OCI-LY3 (cell line): ENCODE results near the gene OPHN1.

Experiments used
- H2AFZ ChIP-seq: fragments of 200-600, 300-600 bp; shearing (Covaris generic); 2 replicates; pipeline ENCODE4 v1.6.0; 2014; ENCODE audit warnings: antibody characterized with exemption, low read depth, low read length
- H3K27ac ChIP-seq: fragments of 200-600, 300-600 bp; sonication (generic); 2 replicates; pipeline ENCODE4 v1.5.1; 2014; ENCODE audit warnings: mild to moderate bottlenecking, low read length, moderate library complexity, mixed read lengths
- H3K27me3 ChIP-seq: fragments of 200-600, 300-600 bp; sonication (generic); 2 replicates; pipeline ENCODE4 v1.6.1; 2014; ENCODE audit warnings: low read depth, low read length, mixed read lengths
- H3K36me3 ChIP-seq: fragments of 200-600, 300-600 bp; sonication (generic); replicated peaks from 2 replicates; pipeline ENCODE3; 2014; ENCODE audit warnings: low read depth, low read length, mixed read lengths
- H3K4me1 ChIP-seq: fragments of 300-600, 200-600 bp; sonication (generic); 2 replicates; pipeline ENCODE4 v1.6.1; 2014; ENCODE audit warnings: low read length, mixed read lengths
- H3K4me2 ChIP-seq: fragments of 200-600, 300-600 bp; sonication (generic); 2 replicates; pipeline ENCODE4 v1.6.1; 2014; ENCODE audit warnings: low read length, mixed read lengths
- H3K4me3 ChIP-seq: fragments of 300-600, 200-600 bp; sonication (generic); 2 replicates; pipeline ENCODE4 v1.5.1; 2014; ENCODE audit warnings: antibody characterized with exemption, mild to moderate bottlenecking, low read length, moderate library complexity
- H3K79me2 ChIP-seq: fragments of 300-600, 200-600 bp; shearing (Covaris generic); 2 replicates; pipeline ENCODE4 v1.6.1; 2014; ENCODE audit warnings: mild to moderate bottlenecking, low read length, mixed read lengths
- H3K9ac ChIP-seq: fragments of 300-600, 200-600 bp; shearing (Covaris generic); 2 replicates; pipeline ENCODE4 v1.6.0; 2014; ENCODE audit warnings: mild to moderate bottlenecking, low read length, moderate library complexity
- H3K9me3 ChIP-seq: fragments of 200-600, 300-600 bp; shearing (Covaris generic); 2 replicates; pipeline ENCODE4 v1.6.1; 2014; ENCODE audit warnings: low read length, mixed read lengths; ENCODE audit not compliant: insufficient read depth
- H4K20me1 ChIP-seq: fragments of 200-600, 300-600 bp; sonication (generic); 2 replicates; pipeline ENCODE4 v1.6.1; 2016; ENCODE audit warnings: low read length, mixed read lengths; ENCODE audit not compliant: insufficient read depth
- CTCF ChIP-seq: fragments of 200-600, 300-600 bp; sonication (generic); IDR thresholded peaks from 2 replicates; pipeline ENCODE4 v1.5.1; 2014; ENCODE audit warnings: antibody characterized with exemption, low read length, low read depth
- EZH2phosphoT487 ChIP-seq: fragments of 200-600 bp; shearing (Covaris generic); IDR thresholded peaks from 2 replicates; pipeline ENCODE4 v1.6.1; 2018; ENCODE audit warnings: antibody characterized with exemption, mixed run types, low read depth

OPHN1 gene

DNA sequence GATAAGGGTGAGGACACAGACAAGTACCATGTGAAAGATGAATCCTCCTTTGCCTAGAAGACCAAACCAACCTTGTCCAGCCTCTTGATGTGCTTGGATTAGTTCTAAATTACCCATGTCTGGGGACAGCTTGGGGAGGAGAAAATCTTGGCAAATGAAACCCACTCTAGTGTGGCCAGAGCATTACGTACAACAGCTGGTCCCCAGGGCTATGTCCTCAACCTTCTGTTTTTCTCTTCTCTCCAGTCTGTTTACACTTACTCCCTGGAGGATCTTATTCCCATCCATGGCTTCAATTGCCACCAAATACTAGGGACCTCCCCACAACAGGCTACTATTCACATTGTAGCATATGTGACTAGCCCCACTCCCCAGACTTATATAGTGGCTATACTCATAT is 384.5 kb downstream of the OPHN1 start:
- no peaks in the 10 kb centered on the region for H3K4me1 ChIP-seq
- H3K27me3 ChIP-seq = no peaks in the 10 kb centered on the region
- H3K36me3 ChIP-seq = no peaks in the 10 kb centered on the region
- no peaks in the 10 kb centered on the region for H3K79me2 ChIP-seq
- no peak overlapping the region for H3K4me2 ChIP-seq
- no peaks in the 10 kb centered on the region for H4K20me1 ChIP-seq
- H3K9me3 ChIP-seq = no peaks in the 10 kb centered on the region
- no peak overlapping the region for H3K4me3 ChIP-seq
- no peak overlapping the region for H3K27ac ChIP-seq
- H3K9ac ChIP-seq = no peak overlapping the region
- no peak overlapping the region for H2AFZ ChIP-seq
- TF ChIP-seq CTCF (no peak), EZH2phosphoT487 (no peak)

DNA sequence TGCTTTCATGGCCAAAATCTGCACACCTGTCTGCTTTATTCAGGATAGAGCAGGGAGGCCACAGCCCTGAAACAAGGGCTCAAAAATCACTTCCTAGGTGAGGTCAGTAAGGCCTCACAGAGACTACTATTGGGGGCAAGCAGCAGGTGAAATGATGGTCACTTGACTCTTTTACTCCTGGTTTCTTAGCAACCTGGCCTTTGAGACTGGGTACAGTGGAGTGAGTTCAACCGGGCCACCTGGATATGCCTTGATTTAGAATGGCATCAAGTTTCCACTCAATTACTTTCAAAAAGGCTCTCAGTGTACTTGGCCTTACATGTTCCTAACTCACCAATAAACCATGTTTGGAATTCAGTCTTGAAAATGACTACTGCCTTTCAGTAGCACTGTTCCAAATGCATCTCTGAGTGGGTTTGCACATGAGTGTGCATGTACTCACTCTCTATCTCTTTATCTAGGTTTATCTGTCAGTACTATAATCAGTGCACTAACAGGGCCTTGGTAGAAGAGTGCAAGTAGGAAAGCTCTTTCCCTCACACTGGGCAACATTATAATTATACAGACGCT is 388.2 kb downstream of the OPHN1 start:
- no peaks in the 10 kb centered on the region for H3K79me2 ChIP-seq
- no peak overlapping the region for H3K9ac ChIP-seq
- H3K9me3 ChIP-seq = no peaks in the 10 kb centered on the region
- TF ChIP-seq EZH2phosphoT487 (no peak), CTCF (no peak)
- H3K27ac ChIP-seq = no peak overlapping the region
- H3K27me3 ChIP-seq = no peaks in the 10 kb centered on the region
- H4K20me1 ChIP-seq = no peaks in the 10 kb centered on the region
- H2AFZ ChIP-seq = no peak overlapping the region
- H3K4me3 ChIP-seq = no peak overlapping the region
- no peaks in the 10 kb centered on the region for H3K36me3 ChIP-seq
- H3K4me2 ChIP-seq = no peak overlapping the region
- no peaks in the 10 kb centered on the region for H3K4me1 ChIP-seq

GRCh38 chrX:68043713-68044438 is 389.4 kb downstream of the OPHN1 start:
- TF ChIP-seq CTCF (no peak), EZH2phosphoT487 (no peak)
- H3K4me3 ChIP-seq = no peak overlapping the region
- H3K27me3 ChIP-seq = no peaks in the 10 kb centered on the region
- no peak overlapping the region for H3K27ac ChIP-seq
- H3K9ac ChIP-seq = no peak overlapping the region
- H3K36me3 ChIP-seq = no peaks in the 10 kb centered on the region
- H2AFZ ChIP-seq = no peak overlapping the region
- no peaks in the 10 kb centered on the region for H3K79me2 ChIP-seq
- H4K20me1 ChIP-seq = no peaks in the 10 kb centered on the region
- H3K4me2 ChIP-seq = no peak overlapping the region
- no peaks in the 10 kb centered on the region for H3K4me1 ChIP-seq
- H3K9me3 ChIP-seq = no peaks in the 10 kb centered on the region

GRCh38 chrX:68041110-68041509 is 392.2 kb downstream of the OPHN1 start:
- no peak overlapping the region for H3K4me3 ChIP-seq
- H2AFZ ChIP-seq = no peak overlapping the region
- H3K9me3 ChIP-seq = no peaks in the 10 kb centered on the region
- no peaks in the 10 kb centered on the region for H4K20me1 ChIP-seq
- no peak overlapping the region for H3K9ac ChIP-seq
- no peaks in the 10 kb centered on the region for H3K79me2 ChIP-seq
- H3K36me3 ChIP-seq = no peaks in the 10 kb centered on the region
- H3K27me3 ChIP-seq = no peaks in the 10 kb centered on the region
- H3K4me1 ChIP-seq = no peaks in the 10 kb centered on the region
- no peak overlapping the region for H3K4me2 ChIP-seq
- H3K27ac ChIP-seq = no peak overlapping the region
- TF ChIP-seq CTCF (no peak), EZH2phosphoT487 (no peak)
